ENCODE results near the gene CAMTA1.

CAMTA1 gene

DNA sequence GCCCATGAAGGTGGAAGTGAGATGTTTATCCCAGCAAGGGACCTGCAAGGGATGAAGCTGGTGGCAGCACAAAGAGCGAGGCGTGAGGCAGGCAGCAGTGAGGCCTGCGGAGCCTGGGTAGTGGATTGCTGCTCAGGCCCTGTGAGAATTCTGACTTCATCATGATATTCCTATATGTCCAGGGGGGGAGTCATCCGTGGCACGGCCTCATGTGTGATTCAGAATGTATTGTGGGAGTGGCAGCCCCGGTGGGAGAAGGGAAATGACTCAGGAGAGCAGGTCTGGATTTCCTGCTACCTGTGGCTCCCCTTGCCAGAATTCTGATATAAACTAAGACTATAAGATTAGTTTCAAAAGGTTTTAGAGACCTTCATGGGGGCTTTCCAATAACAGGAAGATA is 240.9 kb downstream of the CAMTA1 start:
- Histone ChIP-seq H3F3A (ENCODE audit: insufficient read depth) (no peaks in the 10 kb centered on the region), H3K27me3 (ENCODE audit: low read length) (no peaks in the 10 kb centered on the region), H3K4me2 (ENCODE audit: low read depth, low read length, poor library complexity, severe bottlenecking) (no peak overlapping the region), H3K36me3 (ENCODE audit: low read length) (no peaks in the 10 kb centered on the region), H4K20me1 (ENCODE audit: low read depth, low read length) (no peaks in the 10 kb centered on the region), H3K27ac (ENCODE audit: low read depth, low read length) (no peak overlapping the region), H2AFZ (ENCODE audit: low read depth, low read length, severe bottlenecking) (no peak overlapping the region), H3K9ac (ENCODE audit: low read length) (no peak overlapping the region), H3K4me3 (ENCODE audit: insufficient read depth, low read length, poor library complexity, severe bottlenecking) (no peak overlapping the region), H3K79me2 (ENCODE audit: insufficient read depth, low read length) (no peaks in the 10 kb centered on the region), H3K9me3 (ENCODE audit: insufficient read depth, low read length) (no peaks in the 10 kb centered on the region), H3K9me2 (replicated peaks; ENCODE audit: insufficient read depth, low read length) (no peaks in the 10 kb centered on the region)
- no peak for TF ChIP-seq EZH2phosphoT487 (conservative IDR thresholded peaks at IDR 0.05; ENCODE audit: low read length)
- TF ChIP-seq, protein P1, sequence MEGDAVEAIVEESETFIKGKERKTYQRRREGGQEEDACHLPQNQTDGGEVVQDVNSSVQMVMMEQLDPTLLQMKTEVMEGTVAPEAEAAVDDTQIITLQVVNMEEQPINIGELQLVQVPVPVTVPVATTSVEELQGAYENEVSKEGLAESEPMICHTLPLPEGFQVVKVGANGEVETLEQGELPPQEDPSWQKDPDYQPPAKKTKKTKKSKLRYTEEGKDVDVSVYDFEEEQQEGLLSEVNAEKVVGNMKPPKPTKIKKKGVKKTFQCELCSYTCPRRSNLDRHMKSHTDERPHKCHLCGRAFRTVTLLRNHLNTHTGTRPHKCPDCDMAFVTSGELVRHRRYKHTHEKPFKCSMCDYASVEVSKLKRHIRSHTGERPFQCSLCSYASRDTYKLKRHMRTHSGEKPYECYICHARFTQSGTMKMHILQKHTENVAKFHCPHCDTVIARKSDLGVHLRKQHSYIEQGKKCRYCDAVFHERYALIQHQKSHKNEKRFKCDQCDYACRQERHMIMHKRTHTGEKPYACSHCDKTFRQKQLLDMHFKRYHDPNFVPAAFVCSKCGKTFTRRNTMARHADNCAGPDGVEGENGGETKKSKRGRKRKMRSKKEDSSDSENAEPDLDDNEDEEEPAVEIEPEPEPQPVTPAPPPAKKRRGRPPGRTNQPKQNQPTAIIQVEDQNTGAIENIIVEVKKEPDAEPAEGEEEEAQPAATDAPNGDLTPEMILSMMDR (IDR thresholded peaks at IDR 0.05; ENCODE audit: insufficient read depth, low read length, poor library complexity, severe bottlenecking), result no peak

DNA sequence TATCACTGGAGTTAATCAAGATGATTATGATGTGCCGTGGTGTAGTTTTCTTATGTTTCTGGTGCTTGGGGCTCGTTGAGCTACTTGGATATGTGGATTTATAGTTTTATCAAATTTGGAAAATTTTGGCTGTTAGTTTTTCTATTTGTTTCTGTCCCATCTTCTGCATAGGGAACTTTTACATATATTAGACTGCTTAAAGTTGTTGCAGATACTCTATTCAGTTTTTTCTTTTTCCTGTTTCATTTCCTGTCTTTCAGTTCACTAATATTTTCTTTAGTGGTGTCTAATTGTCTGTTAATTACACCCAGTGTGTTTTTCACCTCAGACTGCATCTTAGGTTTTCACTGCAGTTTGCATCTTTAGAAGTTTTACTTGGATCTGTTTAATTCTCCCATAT is 247.7 kb downstream of the CAMTA1 start:
- no peaks in the 10 kb centered on the region for H4K20me1 ChIP-seq (ENCODE audit: low read depth, low read length)
- H3F3A ChIP-seq (ENCODE audit: insufficient read depth), result no peaks in the 10 kb centered on the region
- no peak overlapping the region for H3K4me2 ChIP-seq (ENCODE audit: low read depth, low read length, poor library complexity, severe bottlenecking)
- H3K9ac ChIP-seq (ENCODE audit: low read length), result no peak overlapping the region
- H3K4me3 ChIP-seq (ENCODE audit: insufficient read depth, low read length, poor library complexity, severe bottlenecking), result no peak overlapping the region
- no peaks in the 10 kb centered on the region for H3K79me2 ChIP-seq (ENCODE audit: insufficient read depth, low read length)
- no peaks in the 10 kb centered on the region for H3K9me2 ChIP-seq (replicated peaks; ENCODE audit: insufficient read depth, low read length)
- TF ChIP-seq, protein P1 (IDR thresholded peaks at IDR 0.05; ENCODE audit: insufficient read depth, low read length, poor library complexity, severe bottlenecking), result no peak
- no peaks in the 10 kb centered on the region for H3K27me3 ChIP-seq (ENCODE audit: low read length)
- H2AFZ ChIP-seq (ENCODE audit: low read depth, low read length, severe bottlenecking), result no peak overlapping the region
- H3K36me3 ChIP-seq (ENCODE audit: low read length), result no peaks in the 10 kb centered on the region
- H3K9me3 ChIP-seq (ENCODE audit: insufficient read depth, low read length), result peaks cover 8% of the 10 kb centered on the region; the same call in 1 of the 2 replicates
- H3K27ac ChIP-seq (ENCODE audit: low read depth, low read length), result no peak overlapping the region

DNA sequence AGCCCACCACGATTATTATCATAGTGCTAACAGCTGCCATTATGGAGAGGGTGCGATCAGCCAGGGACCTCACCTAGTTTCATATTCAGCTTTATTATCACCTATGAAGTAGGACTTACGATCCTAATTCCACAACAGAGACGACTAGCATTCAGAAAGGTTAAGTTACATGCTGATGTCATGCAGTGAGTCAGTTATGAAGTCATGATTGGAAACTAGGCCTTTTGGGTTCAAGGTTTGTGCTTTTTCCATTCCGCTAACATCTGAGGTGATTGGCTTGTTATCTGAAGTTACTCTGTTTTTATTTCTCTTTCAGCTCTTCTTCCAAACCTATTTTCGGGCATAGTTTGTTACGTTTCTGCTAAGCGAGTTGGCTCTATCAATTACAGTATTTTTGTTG is 251.1 kb downstream of the CAMTA1 start:
- Histone ChIP-seq H3K4me2 (ENCODE audit: low read depth, low read length, poor library complexity, severe bottlenecking) (no peak overlapping the region), H3K9me2 (replicated peaks; ENCODE audit: insufficient read depth, low read length) (no peaks in the 10 kb centered on the region), H3K9me3 (ENCODE audit: insufficient read depth, low read length) (peaks cover 8% of the 10 kb centered on the region; the same call in 1 of the 2 replicates), H3K79me2 (ENCODE audit: insufficient read depth, low read length) (no peaks in the 10 kb centered on the region), H2AFZ (ENCODE audit: low read depth, low read length, severe bottlenecking) (no peak overlapping the region), H3K9ac (ENCODE audit: low read length) (no peak overlapping the region), H4K20me1 (ENCODE audit: low read depth, low read length) (0 out of 2 replicates have a peak, but pooled peaks cover 3% of the 10 kb centered on the region), H3K4me3 (ENCODE audit: insufficient read depth, low read length, poor library complexity, severe bottlenecking) (no peak overlapping the region), H3K36me3 (ENCODE audit: low read length) (no peaks in the 10 kb centered on the region), H3K27me3 (ENCODE audit: low read length) (no peaks in the 10 kb centered on the region), H3K27ac (ENCODE audit: low read depth, low read length) (no peak overlapping the region), H3F3A (ENCODE audit: insufficient read depth) (no peaks in the 10 kb centered on the region)
- TF ChIP-seq, protein P1 (IDR thresholded peaks at IDR 0.05; ENCODE audit: insufficient read depth, low read length, poor library complexity, severe bottlenecking), result no peak
- no peak for TF ChIP-seq EZH2phosphoT487 (conservative IDR thresholded peaks at IDR 0.05; ENCODE audit: low read length)

Measured in SU-DHL-6 (cell line).